Fibroblast of lung (primary cell): ENCODE data around the gene GBP7.

Experiments
- CTCF ChIP-seq, 2 donors: IDR thresholded peaks in 1 of 2; conservative IDR thresholded peaks in 1 of 2; 1 replicate in 1 of 2; 2 replicates in 1 of 2; pipeline ENCODE4 v1.5.1; 2011 to 2012; ENCODE audit warnings: low read length in 2 of 2, control low read depth in 1 of 2, inconsistent platforms in 1 of 2, low read depth in 1 of 2, mild to moderate bottlenecking in 1 of 2
- EZH2 ChIP-seq: IDR thresholded peaks from 2 replicates; pipeline ENCODE4 v1.5.1; 2012; ENCODE audit warnings: low read length, control low read depth, mild to moderate bottlenecking; ENCODE audit errors: missing control alignments

GRCh38 chr1:89211035-89211634 lies 35.3 kb upstream of the GBP7 start:
- TF ChIP-seq CTCF (conservative IDR thresholded peaks at IDR 0.05 in 1 of 2, IDR thresholded peaks at IDR 0.05 in 1 of 2; ENCODE audit: low read depth in 1 of 2, low read length in 2 of 2) (no peak), EZH2 (no peak)
